Keratinocyte (primary cell): ENCODE measurements around the gene TMEM151A. TPM values are rescaled to one million over a fixed set of nuclear protein-coding genes. Genes with fewer than 3 reads are reported as not detected.
A peak's percentile ranks its signal among the peaks of the same experiment; 100 is the strongest.

Experiments
- DNase-seq: peaks from one replicate; pipeline ENCODE4 v3.0.0-alpha.2; 2011; ENCODE audit warnings: low read depth, missing footprints, low spot score
- FAIRE-seq: peaks from 2 replicates; lab custom pipeline; 2011; peaks lifted over from hg19 to GRCh38; lab: Jason Lieb, UNC
- H2AFZ ChIP-seq: 2 replicates; pipeline ENCODE4 v1.6.0; 2012; ENCODE audit warnings: low read length, control low read depth, inconsistent platforms; ENCODE audit not compliant: control insufficient read depth
- H3K27ac ChIP-seq: 2 replicates; pipeline ENCODE4 v1.5.1; 2011; ENCODE audit warnings: low read length; ENCODE audit not compliant: control insufficient read depth, insufficient read depth
- H3K27me3 ChIP-seq: 3 replicates; pipeline ENCODE4 v1.6.0; 2011; ENCODE audit warnings: low read length; ENCODE audit not compliant: control insufficient read depth, insufficient read depth; ENCODE audit errors: extremely low read depth
- H3K36me3 ChIP-seq, 2 experiments: 2 replicates in 1 of 2; 3 replicates in 1 of 2; pipeline ENCODE4 v1.5.1; 2011; ENCODE audit warnings: low read length in 2 of 2, mild to moderate bottlenecking in 1 of 2; ENCODE audit not compliant: control insufficient read depth in 2 of 2, insufficient read depth in 2 of 2; ENCODE audit errors: extremely low read depth in 1 of 2
- H3K4me1 ChIP-seq: 3 replicates; pipeline ENCODE4 v1.5.1; 2011; ENCODE audit warnings: low read length; ENCODE audit not compliant: control insufficient read depth, insufficient read depth; ENCODE audit errors: extremely low read depth
- H3K4me2 ChIP-seq: 3 replicates; pipeline ENCODE4 v1.6.0; 2011; ENCODE audit warnings: low read depth, low read length; ENCODE audit not compliant: control insufficient read depth, insufficient read depth; ENCODE audit errors: extremely low read depth
- H3K4me3 ChIP-seq, 3 experiments: fragments of 200-600 bp in 1 of 3; sonication (generic) in 1 of 3; 2 replicates in 2 of 3; 3 replicates in 1 of 3; pipeline ENCODE4 v1.5.1; 2011 to 2016; ENCODE audit warnings: low read length in 3 of 3, mild to moderate bottlenecking in 3 of 3, control low read depth in 2 of 3, inconsistent platforms in 1 of 3, low read depth in 1 of 3, mixed read lengths in 1 of 3, mixed run types in 1 of 3, moderate library complexity in 1 of 3; ENCODE audit not compliant: control insufficient read depth in 2 of 3, insufficient read depth in 2 of 3; ENCODE audit errors: extremely low read depth in 1 of 3
- H3K79me2 ChIP-seq: 2 replicates; pipeline ENCODE4 v1.6.0; 2012; ENCODE audit warnings: low read length; ENCODE audit not compliant: control insufficient read depth, insufficient read depth
- H3K9ac ChIP-seq: 3 replicates; pipeline ENCODE4 v1.6.0; 2011; ENCODE audit warnings: low read length; ENCODE audit not compliant: control insufficient read depth, insufficient read depth; ENCODE audit errors: extremely low read depth
- H3K9me1 ChIP-seq: 3 replicates; pipeline ENCODE4 v1.6.0; 2011; ENCODE audit warnings: low read length; ENCODE audit not compliant: control insufficient read depth, insufficient read depth; ENCODE audit errors: extremely low read depth
- H3K9me3 ChIP-seq: 2 replicates; pipeline ENCODE4 v1.5.1; 2012; ENCODE audit warnings: low read depth, low read length; ENCODE audit not compliant: control insufficient read depth
- H4K20me1 ChIP-seq: 3 replicates; pipeline ENCODE4 v1.6.0; 2011; ENCODE audit warnings: low read length; ENCODE audit not compliant: control insufficient read depth, insufficient read depth; ENCODE audit errors: extremely low read depth
- CTCF ChIP-seq, 3 experiments: IDR thresholded peaks in 1 of 3; conservative IDR thresholded peaks in 1 of 3; optimal IDR thresholded peaks in 1 of 3; 2 replicates in 2 of 3; 3 replicates in 1 of 3; pipeline versions ENCODE3 to v1.5.1; 2011; ENCODE audit warnings: low read length in 3 of 3, mild to moderate bottlenecking in 3 of 3, moderate library complexity in 2 of 3, control low read depth in 1 of 3, inconsistent platforms in 1 of 3; ENCODE audit not compliant: insufficient read depth in 2 of 3; ENCODE audit errors: extremely low read depth in 1 of 3
- EZH2 ChIP-seq: IDR thresholded peaks from one replicate; pipeline ENCODE4 v1.6.1; 2012; ENCODE audit warnings: inconsistent platforms, mild to moderate bottlenecking, low read length, moderate library complexity
- dilution Hi-C: fragments of 300-500 bp; cut with MboI; formaldehyde crosslinking; loops from one replicate; pipeline ENCODE4 v1.7.0; 2020; ENCODE audit warnings: low sequenced_read_pairs; ENCODE audit not compliant: extremely low pct_ligation_motif_present
- polyA plus RNA-seq, 5 experiments: library from polyadenylated mRNA; depleted of rRNA in 3 of 5; stranded (reverse) in 3 of 5; stranded (forward) in 1 of 5; unstranded in 1 of 5; fragments of >200 nt; gene quantifications; 1 replicate in 1 of 5; 2 replicates in 3 of 5; 3 replicates in 1 of 5; pipeline versions ENCODE4 v1.2.1 to v1.2.3, GENCODE V29; 2011 to 2012; ENCODE audit warnings: missing spikeins in 2 of 5, low read depth in 1 of 5, low replicate concordance in 1 of 5

Gene TMEM151A
- polyA plus RNA-seq, 1 donor (not counting 4 experiments of a cell fraction or from before 2014, with no cell fraction given), result not detected

- Histone ChIP-seq H3K27me3 (no peaks in the 10 kb centered on the region), H2AFZ (no peak overlapping the region), H3K9ac (no peak overlapping the region), H3K9me1 (no peaks in the 10 kb centered on the region), H3K36me3 (peaks cover 20 to 23% of the 10 kb centered on the region in 2 experiments), H3K4me3 (no peak overlapping the region), H3K4me2 (peak overlapping the region; percentile 39), H3K9me3 (no peaks in the 10 kb centered on the region), H3K4me1 (peaks cover 37% of the 10 kb centered on the region), H3K27ac (no peak overlapping the region), H3K79me2 (peaks cover 5% of the 10 kb centered on the region), H4K20me1 (peaks cover 2% of the 10 kb centered on the region)
- no peak for TF ChIP-seq EZH2
- peak; percentile 89 to 99 (median 90) for TF ChIP-seq CTCF (optimal IDR thresholded peaks at IDR 0.05 in 1 of 3, IDR thresholded peaks at IDR 0.05 in 1 of 3, conservative IDR thresholded peaks at IDR 0.05 in 1 of 3; ENCODE audit: extremely low read depth in 1 of 3, insufficient read depth in 2 of 3, low read length in 3 of 3)
- FAIRE-seq (peak; percentile 90), DNase-seq (no peak)
- dilution Hi-C loops, result no loop called here
These were observed 36.8 kb downstream of the TMEM151A start for GRCh38 chr11:66328302-66329144.

GRCh38 chr11:66329165-66329673, 37.5 kb downstream of the TMEM151A start:
- Histone ChIP-seq H3K9ac (no peak overlapping the region), H3K27me3 (no peaks in the 10 kb centered on the region), H3K27ac (no peak overlapping the region), H4K20me1 (peaks cover 3% of the 10 kb centered on the region), H3K36me3 (peaks cover 23 to 28% of the 10 kb centered on the region in 2 experiments), H3K4me1 (peaks cover 38% of the 10 kb centered on the region), H3K79me2 (peaks cover 6% of the 10 kb centered on the region), H2AFZ (no peak overlapping the region), H3K9me1 (no peaks in the 10 kb centered on the region), H3K4me2 (no peak overlapping the region), H3K4me3 (no peak overlapping the region), H3K9me3 (no peaks in the 10 kb centered on the region)
- dilution Hi-C loops, result no loop called here
- DNase-seq (no peak), FAIRE-seq (no peak)
- no peak for TF ChIP-seq CTCF (optimal IDR thresholded peaks at IDR 0.05 in 1 of 3, IDR thresholded peaks at IDR 0.05 in 1 of 3, conservative IDR thresholded peaks at IDR 0.05 in 1 of 3; ENCODE audit: extremely low read depth in 1 of 3, insufficient read depth in 2 of 3, low read length in 3 of 3)
- no peak for TF ChIP-seq EZH2
